AG08395 (cell line): Measurements from ENCODE around the gene AGAP1.
"Not testable (repeated sequence)": the region's sequence is repeated elsewhere in the genome, so short reads cannot be mapped to it uniquely, and the experiment has no call there.

Source experiments
- DNase-seq: peaks from one replicate; pipeline ENCODE4 v3.0.0; 2012; ENCODE audit warnings: mixed read lengths, low spot score

Gene AGAP1

DNA sequence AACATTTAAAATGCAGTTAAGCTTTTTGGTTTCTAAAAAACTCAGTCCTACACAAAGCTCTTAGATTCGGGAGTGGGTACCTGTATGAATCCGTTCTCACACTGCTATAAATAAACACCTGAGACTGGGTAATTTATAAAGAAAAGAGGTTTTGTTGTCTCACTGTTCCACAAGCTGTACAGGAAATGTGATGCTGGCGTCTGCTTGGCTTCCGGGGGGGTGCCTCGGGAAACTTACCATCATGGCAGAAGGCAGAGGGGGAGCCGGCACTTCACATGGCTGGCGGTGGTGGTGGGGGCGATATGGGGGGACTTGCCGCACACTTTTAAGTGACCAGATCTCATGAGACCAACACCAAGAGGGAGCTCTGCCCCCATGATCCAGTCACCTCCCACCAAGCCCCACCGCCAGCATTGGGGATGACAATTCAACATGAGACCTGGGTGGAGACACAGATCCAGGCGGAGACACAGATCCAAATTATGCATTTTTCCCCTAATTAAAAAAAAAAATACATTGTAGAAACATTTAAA is 451.8 kb downstream of the AGAP1 start:
- no peak for DNase-seq

GRCh38 chr2:235946590-235946989 is 452.7 kb downstream of the AGAP1 start:
- no peak for DNase-seq

GRCh38 chr2:235947055-235947454 is 453.2 kb downstream of the AGAP1 start:
- not testable (repeated sequence) for DNase-seq

DNA sequence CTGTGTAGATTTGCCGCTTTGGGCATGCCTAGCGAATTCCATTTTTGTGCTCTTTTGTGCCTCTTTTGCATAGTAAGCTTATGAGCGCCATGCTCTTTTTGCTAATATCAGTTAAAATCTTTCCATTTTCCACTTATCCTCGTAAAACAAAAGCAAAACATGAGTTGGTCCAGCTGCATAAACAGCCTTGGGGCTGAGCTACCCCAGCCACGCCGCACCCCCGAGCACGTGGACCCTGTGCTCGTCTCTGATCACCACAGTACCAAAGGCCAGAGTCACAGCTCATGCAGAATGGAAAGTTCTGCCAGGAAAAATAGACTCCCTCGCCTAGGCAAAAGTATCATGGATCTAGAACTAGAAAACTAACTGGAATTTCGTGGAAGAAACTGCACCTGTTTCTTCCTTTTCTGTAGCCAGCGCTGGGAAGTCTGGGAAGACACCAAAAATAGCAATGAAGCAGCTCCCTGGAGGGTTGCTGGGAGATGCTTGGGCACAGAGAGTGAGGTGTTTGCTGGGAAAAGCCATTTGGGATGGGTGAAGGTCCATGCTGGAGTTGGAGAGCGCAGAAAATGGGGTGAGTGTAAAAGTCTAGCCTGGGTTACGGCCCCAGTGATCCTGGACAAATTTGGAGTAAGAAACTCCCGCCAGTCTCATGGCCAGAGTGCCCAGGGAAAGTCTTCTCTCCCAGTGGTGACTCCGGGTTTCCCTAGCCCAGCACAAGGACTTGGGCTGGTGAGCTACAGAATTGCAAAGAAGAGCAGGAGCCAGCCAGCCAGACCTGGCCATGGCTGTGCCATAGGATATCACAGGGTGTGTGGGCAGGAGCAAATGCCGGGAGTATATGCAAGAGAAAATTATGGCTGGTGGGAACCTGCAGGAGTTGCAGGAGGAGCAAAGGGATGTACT is 456.0 kb downstream of the AGAP1 start:
- no peak for DNase-seq

- DNase-seq: no peak
These were observed 456.6 kb downstream of the AGAP1 start for GRCh38 chr2:235950473-235950809.

- no peak for DNase-seq
These were observed 457.6 kb downstream of the AGAP1 start for GRCh38 chr2:235951493-235951892.

- DNase-seq: no peak
These were observed 458.1 kb downstream of the AGAP1 start for GRCh38 chr2:235951982-235952381.

DNA sequence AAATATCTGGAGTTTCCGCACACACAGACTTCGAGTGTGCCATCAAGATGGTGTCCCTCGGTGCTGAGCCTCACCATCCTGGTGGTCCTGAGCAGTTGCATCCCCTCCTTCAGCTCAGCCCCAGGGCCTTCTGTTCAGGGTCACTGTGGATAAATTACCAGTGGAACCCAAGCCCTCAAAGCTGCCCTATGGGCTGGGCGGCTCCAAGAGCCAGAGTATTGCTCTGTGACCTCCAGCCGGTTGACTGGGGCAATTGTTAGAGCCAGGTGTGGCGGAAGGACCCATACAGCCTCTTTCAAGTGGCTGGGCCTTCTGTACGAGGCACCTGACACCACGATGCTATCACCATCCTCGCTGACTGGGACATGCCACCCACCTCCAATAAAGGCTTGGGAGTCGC is 458.9 kb downstream of the AGAP1 start:
- no peak for DNase-seq

- no peak for DNase-seq
These were observed 460.4 kb downstream of the AGAP1 start for GRCh38 chr2:235954281-235954680.

DNA sequence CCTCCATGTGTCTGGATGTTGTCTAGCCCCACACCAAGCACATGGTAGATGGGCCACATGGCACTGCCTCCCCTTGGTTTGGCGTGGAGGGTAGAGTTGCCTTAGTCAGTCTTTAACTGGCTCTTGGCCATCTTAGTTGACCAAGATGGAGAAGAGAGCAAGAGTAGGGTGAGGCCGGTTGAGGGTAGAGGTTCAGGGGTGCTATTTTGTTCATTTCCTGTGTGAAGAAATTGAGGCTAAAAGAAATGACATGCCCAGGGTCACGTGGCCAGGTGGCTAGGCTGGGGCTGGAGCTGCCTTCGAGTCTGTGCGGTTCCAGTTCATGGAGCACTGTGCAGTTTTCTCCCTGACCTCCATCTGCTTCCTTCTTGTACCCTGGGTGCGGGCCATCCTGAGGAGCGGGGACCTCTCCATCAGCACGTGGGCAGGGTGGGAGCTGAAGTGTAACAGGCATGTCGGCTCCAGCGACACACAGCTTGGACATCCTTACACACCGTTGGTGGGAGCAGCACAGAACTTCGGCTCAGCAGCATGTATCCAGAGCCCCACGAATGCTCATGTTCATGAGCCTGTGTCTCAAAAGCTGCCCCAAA is 461.1 kb downstream of the AGAP1 start:
- no peak for DNase-seq

DNA sequence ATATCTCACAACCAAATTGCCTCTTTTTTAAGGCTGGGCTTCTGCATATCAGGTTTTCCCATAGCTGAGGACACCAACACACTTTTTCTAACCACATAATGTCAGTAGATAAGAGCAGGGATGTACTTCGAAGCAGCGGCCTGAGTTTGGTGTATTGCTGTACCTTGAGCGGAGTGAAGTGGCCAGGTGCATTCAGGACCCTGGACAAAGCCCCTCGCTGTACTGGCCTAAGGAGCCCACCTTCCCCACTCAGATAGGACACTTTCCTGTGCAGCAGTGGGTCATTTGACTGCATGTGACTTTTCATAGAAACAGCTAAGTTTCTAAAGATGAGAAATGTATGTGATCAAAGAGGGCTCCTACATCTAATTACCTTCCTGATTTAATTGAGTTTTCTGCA is 461.8 kb downstream of the AGAP1 start:
- no peak for DNase-seq

GRCh38 chr2:235956281-235956970 is 462.6 kb downstream of the AGAP1 start:
- no peak for DNase-seq

GRCh38 chr2:235957251-235957650 is 463.4 kb downstream of the AGAP1 start:
- DNase-seq: no peak

DNA sequence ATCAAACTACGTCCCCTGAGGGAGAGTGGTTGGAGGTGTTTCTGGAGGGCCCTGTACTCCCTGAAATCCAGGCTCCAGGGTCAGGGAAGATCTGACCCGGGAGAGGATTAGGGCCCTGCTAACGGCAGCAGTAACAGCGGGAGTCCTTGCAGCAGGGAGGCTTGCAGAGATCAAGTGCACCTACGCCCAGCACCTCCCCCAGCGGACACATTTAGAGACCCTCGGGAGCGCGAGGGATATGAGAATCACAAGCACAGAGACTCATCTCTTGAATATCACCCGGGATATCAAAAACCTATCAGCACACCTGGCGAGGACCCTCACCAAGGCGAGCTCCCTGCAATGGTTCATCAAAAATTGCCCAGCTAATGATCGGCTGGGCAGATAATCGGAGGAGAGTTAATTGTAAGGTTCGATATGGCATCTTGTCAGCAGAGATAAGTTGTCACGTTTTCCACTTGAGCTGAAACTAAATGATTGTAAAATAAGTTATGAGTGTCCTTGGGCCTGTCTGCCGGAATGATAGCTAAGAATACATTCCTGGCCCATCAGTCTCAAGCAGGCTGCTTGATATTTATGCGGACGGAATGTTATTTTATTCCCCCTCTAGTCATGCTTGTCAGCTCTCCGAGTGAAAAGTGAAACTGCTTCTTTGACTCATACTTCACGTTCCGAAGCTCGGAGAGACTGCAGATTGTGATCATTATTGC is 464.5 kb downstream of the AGAP1 start:
- no peak for DNase-seq

DNA sequence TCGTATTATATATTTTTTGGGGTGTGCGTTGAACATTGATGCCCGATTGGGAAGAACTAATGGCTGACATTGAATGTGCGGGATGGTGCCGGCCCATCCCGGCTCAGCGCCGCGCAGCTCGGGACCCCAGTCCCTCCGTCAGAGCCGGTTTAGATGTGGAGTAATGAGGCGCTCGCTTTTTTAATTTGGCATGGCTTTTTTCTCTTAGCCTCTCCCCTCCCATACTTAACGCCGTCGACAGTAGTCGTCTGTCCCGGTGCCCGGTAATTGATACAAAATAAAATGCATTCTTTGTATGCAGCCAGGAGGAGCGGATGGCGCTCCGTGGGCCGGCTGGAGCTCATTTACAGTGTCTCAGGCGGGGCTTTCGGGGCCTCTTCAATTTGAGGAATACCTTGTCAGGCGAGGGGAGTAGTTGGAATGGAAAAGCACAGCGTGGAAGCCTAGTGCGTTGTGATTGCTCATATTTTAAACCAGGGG is 465.1 kb downstream of the AGAP1 start:
- DNase-seq: no peak

DNA sequence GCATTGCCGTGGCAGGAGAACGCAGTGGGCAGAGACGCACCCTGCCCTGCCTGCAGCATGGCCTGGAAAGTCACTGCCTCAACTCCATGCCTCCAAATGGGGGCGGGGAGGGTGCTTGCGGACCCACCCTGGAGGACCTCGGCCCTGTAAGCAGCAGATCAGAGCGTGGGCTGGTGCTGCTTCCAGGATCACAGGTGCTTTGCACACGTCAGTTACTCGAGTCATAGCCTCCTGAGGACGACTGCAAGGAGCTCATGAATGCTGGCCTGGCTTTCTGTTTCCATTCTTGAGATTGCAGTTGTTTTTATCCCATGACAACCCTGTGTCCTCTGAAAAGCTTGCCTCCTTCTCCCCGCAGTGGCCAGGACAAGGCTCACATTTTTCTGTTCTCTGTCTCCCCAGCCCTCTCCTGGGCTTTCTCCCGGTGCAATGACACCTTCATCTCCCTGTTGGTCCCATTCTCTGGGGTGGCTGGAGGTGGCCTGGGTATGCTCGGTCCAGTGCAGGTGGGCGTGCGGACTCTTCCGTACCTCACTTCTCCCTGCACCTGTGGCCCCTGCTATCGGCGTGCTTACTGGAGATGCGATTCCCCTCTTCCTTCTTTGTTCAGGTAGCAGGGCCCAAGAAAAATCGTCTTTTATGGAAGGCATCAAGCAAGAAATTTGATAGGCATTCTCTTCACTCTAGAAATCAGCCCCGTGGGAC is 466.3 kb downstream of the AGAP1 start:
- no peak for DNase-seq

- no peak for DNase-seq
These were observed 467.1 kb downstream of the AGAP1 start for GRCh38 chr2:235960716-235961640.

DNA sequence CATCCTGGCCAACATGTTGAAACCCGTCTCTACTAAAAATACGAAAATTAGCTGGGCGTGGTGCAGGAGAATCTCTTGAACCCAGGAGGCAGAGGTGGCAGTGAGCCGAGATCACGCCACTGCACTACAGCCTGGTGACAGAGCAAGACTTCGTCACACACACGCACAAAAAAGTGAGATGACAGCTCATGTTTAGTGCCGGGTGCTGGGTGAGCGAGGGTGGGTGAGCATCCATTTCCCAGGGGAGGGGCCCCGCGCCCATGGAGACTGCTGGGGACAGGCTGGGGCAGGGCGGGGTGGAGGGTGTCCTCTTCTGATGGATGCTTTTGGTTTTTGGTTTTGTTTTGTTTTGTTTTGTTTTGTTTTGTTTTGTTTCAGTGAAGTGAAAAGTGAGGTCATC is 467.9 kb downstream of the AGAP1 start:
- no peak for DNase-seq

DNA sequence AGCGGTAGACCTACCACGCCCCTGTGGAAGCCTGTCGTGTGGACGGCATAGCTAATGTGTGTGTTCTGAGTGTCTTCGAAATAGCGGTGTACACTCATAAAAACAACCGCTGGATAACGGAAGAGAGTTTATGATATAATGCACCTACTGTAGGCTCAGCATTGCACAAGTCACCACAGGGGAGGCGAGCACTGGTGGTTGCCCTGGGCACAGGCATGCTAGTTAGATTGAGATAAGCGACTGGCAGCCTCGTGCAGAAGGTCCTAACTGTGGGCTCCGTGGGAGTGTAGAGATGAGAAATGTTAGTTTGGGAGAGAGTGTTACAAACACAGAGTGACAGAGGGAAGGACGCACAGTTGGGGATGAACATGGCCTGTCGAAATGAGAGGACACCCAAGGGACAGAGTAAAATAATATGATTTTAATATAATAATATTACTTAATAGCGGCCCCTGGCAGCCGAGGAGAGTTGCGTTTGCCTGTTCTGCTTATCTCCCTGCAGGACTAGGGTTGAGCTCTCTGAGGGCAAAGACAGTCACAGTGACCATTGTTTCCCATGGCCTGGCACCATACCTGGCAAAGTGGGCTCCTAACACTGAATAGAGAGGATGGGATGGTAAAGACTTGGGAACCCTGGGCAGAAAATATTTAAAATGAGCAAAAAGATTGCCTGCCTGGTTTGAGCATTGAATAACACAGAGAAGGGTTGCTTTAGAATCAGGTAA is 470.2 kb downstream of the AGAP1 start:
- no peak for DNase-seq
